HK-2 (cell line): ENCODE results near the gene KLHL41.
"Not testable (repeated sequence)": the region's sequence is repeated elsewhere in the genome, so short reads cannot be mapped to it uniquely, and the experiment has no call there.

Experiments
- DNase-seq: peaks from one replicate; pipeline ENCODE4 v3.0.0-alpha.2; 2018; ENCODE audit not compliant: unreplicated experiment

KLHL41 gene

DNA sequence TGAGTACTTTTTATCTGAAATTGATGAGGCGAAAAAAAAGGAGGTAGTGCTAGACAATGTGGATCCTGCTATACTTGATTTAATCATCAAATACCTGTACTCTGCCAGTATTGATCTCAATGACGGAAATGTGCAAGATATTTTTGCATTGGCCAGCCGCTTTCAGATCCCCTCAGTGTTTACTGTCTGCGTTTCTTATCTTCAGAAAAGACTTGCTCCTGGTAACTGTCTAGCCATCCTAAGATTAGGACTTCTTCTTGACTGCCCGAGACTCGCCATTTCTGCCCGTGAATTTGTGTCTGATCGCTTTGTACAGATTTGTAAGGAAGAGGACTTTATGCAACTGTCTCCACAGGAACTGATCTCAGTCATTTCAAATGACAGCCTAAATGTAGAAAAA lies 453 bp downstream of the KLHL41 start:
- no peak for DNase-seq

DNA sequence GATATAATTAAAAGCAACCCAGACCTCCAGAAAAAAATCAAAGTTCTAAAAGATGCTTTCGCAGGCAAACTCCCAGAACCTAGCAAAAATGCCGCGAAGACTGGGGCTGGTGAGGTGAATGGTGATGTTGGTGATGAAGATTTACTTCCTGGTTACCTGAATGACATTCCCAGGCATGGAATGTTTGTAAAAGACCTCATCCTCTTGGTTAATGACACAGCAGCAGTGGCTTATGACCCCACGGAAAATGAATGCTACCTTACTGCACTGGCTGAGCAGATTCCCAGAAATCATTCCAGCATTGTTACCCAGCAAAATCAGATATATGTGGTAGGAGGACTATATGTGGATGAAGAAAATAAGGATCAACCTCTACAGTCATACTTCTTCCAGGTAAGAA lies 994 bp downstream of the KLHL41 start:
- DNase-seq, result no peak

GRCh38 chr2:169511818-169512217 lies 2.3 kb downstream of the KLHL41 start:
- no peak for DNase-seq

- DNase-seq, result no peak
Observed at GRCh38 chr2:169512525-169512924, 3.0 kb downstream of the KLHL41 start.

- no peak for DNase-seq
Observed at GRCh38 chr2:169513094-169513493, 3.6 kb downstream of the KLHL41 start.

GRCh38 chr2:169513926-169514325 lies 4.4 kb downstream of the KLHL41 start:
- DNase-seq, result no peak

- not testable (repeated sequence) for DNase-seq
Observed at GRCh38 chr2:169514758-169515157, 5.3 kb downstream of the KLHL41 start.

DNA sequence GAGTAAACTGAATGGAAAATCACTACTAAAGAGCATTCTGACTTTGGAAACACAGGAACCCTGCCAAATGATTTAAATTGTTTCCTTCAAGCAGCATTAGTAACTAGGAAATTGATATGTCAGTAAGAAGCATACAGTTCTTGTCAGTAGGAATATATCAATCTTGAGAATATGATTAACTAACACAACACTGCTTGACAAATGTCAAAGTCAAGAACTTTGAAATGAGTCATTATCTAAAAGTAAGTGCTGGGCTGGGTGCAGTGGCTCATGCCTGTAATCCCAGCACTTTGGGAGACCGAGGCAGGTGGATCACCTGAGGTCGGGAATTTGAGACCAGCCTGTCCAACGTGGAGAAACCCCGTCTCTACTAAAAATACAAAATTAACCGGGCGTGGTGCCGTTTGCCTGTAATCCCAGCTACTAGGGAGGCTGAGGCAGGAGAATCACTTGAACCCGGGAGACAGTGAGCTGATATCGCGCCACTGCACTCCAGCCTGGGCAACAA lies 7.0 kb downstream of the KLHL41 start:
- DNase-seq, result not testable (repeated sequence)

DNA sequence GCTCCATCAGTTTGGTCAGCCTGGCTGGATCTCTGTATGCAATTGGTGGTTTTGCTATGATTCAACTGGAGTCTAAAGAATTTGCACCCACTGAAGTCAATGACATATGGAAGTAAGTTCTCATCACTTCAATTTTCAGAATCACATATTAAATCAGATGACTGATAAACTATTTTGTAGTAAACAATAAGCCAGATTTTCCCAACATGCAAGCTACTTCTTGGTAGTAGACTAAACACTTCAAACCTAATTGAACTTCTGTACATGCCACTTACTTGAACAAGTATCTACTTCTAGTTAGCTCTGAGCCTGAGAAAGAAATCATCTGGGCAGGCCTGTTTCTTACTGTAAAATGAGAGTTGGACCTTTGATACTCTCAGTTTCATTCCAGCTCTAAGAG lies 11.4 kb downstream of the KLHL41 start:
- DNase-seq, result no peak

- DNase-seq, result no peak
Observed at GRCh38 chr2:169523681-169524080, 14.2 kb downstream of the KLHL41 start.

- DNase-seq, result no peak
Observed at GRCh38 chr2:169525434-169525833, 15.9 kb downstream of the KLHL41 start.

GRCh38 chr2:169526451-169526850 lies 16.9 kb downstream of the KLHL41 start:
- no peak for DNase-seq

DNA sequence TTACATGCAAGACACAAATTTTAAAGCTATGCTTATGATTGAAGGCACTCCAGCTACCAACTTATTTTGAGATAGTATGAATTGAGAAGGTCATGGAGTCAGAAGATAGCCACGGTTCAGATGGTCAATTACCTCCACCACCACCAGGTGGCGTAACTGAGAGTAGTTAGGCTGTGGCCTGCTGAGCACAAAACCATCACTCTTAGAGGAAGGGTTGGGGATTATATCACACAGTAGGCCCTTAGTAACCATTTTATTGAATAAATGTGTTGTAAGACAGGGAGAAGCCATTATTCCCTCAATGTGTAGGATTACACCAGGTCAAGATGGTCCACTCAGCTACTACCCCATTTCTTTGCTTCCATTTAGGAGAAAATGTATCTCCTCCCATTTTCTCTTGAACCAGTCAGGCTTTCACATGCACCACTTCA lies 18.8 kb downstream of the KLHL41 start:
- peak; percentile 60 for DNase-seq

DNA sequence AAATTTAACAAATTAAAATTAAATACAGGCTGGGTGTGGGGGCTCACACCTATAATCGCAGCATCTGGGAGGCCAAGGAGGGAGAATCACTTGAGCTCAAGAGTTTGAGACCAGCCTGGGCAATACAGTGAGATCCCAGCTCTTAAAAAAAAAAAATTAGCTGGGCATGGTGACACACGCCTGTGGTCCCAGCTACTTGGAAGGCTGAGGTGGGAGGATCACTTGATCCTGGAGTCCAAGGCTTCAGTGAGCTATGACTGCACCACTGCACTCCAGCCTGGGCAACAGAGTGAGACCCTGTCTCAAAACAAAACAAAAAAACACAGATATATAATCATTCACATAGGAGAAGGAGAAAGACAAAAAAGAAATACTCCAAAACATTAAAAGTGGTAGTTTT lies 30.0 kb downstream of the KLHL41 start:
- not testable (repeated sequence) for DNase-seq

- no peak for DNase-seq
Observed at GRCh38 chr2:169540146-169540545, 30.6 kb downstream of the KLHL41 start.

DNA sequence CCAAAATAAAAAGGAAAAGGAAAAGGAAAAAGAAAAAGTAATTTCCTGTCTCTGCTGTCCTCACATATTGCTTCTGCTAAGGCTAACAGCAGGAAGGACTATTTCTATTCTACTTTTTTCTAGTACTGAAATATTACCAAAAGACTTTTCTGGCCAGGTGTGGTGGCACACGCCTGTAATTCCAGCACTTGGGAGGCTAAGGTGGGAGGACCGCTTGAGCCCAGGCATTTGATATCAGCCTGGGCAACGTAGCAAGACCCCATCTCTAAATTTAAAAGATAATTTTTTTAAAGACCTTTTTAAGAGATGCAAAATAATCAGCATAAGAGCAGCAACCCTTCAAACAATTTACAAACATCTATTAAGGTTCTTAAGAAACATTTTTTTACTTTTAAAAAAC lies 32.9 kb downstream of the KLHL41 start:
- no peak for DNase-seq

GRCh38 chr2:169546756-169547155 lies 37.3 kb downstream of the KLHL41 start:
- no peak for DNase-seq

DNA sequence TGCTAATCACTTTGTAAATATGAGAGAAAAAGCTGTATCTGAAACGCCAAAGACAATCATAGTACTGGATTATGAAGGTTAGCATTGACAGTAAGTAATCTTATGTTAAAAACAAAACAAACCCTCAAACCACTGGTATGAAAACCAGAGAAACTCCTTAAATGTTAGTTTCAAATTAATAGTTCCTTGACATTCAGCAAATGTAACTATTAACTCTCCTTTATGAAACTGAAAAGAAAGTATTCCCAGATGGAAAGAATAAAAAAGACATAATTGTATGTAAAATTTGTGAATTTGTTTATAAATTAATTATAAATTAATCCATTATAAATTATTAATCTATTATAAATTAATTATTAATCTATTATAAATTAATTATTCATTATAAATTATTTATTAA lies 51.9 kb downstream of the KLHL41 start:
- DNase-seq, result no peak

GRCh38 chr2:169562084-169562483 lies 52.6 kb downstream of the KLHL41 start:
- not testable (repeated sequence) for DNase-seq

GRCh38 chr2:169562519-169562918 lies 53.0 kb downstream of the KLHL41 start:
- DNase-seq, result no peak

DNA sequence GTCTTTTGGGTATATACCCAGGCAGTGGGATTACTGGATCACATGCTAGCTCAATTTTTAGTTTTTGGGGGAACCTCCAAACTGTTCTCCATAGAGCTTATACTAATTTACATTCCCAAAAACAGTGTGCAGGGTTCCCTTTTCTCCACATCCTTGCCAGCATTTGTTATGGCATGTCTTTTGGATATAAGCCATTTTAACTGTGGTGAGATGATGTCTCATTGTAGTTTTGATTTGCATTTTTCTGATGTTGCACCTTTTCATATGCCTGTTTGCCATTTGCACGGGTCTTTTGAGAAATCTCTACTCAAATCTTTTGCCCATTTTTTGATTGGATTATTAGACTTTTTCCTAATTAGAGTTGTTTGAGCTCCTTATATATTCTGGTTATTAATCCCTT lies 56.2 kb downstream of the KLHL41 start:
- no peak for DNase-seq

DNA sequence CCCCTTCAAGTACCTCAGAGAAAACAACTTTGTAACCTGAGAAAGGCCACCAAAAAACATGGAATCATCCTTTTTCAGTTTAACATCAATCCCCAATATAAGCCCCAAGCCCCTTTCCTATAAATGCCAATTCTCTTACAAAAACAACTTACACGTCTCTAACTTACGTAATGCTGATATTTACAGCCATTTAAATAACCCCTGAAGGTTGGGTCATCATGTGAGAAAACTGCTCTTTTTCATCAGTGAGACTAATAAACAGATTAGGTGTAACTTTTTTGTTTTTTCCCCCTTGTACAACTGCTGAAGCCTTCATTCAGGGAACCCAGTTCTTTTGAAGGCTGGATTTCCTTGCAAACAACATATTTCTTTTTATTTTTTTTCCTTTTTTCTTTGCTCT lies 60.4 kb downstream of the KLHL41 start:
- DNase-seq, result no peak

DNA sequence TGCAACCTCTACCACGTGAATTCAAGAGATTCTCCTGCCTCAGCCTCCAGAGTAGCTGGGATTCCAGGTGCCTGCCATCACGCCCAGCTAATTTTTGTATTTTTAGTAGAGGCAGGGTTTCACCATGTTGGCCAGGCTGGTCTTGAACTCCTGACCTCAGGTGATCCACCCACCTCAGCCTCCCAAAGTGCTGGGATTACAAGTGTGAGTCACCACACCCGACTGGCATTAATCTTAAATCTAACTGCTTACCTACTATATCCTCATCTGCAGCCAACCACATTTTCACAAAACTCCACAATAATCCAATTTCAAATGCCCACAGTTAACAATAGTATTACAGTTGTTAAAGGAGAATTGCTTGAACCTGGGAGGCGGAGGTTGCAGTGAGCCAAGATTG lies 61.2 kb downstream of the KLHL41 start:
- not testable (repeated sequence) for DNase-seq

GRCh38 chr2:169571571-169571970 lies 62.1 kb downstream of the KLHL41 start:
- no peak for DNase-seq

- DNase-seq, result no peak
Observed at GRCh38 chr2:169572189-169572588, 62.7 kb downstream of the KLHL41 start.
